Measurements from ENCODE around the gene KIAA1958. TPM values are rescaled to one million over a fixed set of nuclear protein-coding genes. Genes with fewer than 3 reads are reported as not detected.

The KIAA1958 gene
- total and polyA plus RNA-seq, 2 experiments from 2014 or later, result 9.4 to 41.7 TPM

GRCh38 chr9:112475318-112475717 is 11.3 kb upstream of the KIAA1958 start (continued):
- no peak for TF ChIP-seq ZNF462 (CRISPR knock-in tag; IDR thresholded peaks at IDR 0.05)
- no peak for TF ChIP-seq ZNF114 (CRISPR knock-in tag; IDR thresholded peaks at IDR 0.05)

GRCh38 chr9:112477330-112477729 is 9.3 kb upstream of the KIAA1958 start:
- H3K27me3 Mint-ChIP-seq (ENCODE audit: insufficient read depth, low read depth, poor library complexity), result peaks cover 5% of the 10 kb centered on the region
- H3K27me3 ChIP-seq (ENCODE audit: insufficient read depth), result no peaks in the 10 kb centered on the region
- no peaks in the 10 kb centered on the region for H4K20me1 ChIP-seq (replicated peaks; ENCODE audit: insufficient read depth)
- no peak overlapping the region for H3K27ac Mint-ChIP-seq
- H3F3A ChIP-seq (replicated peaks; ENCODE audit: low read depth), result no peaks in the 10 kb centered on the region
- H2AFZ ChIP-seq, result no peak overlapping the region
- no peak overlapping the region for H3K4me2 ChIP-seq
- H3K79me2 ChIP-seq (replicated peaks; ENCODE audit: insufficient read depth), result no peaks in the 10 kb centered on the region
- peaks cover 9% of the 10 kb centered on the region; the same call in 2 of the 3 replicates for H3K4me1 Mint-ChIP-seq
- H3K9me3 Mint-ChIP-seq, result peaks cover 15% of the 10 kb centered on the region
- H3K27ac ChIP-seq (ENCODE audit: low read depth), result no peak overlapping the region
- H3K4me3 Mint-ChIP-seq, result no peak overlapping the region
- peaks cover 15% of the 10 kb centered on the region for H3K4me1 ChIP-seq (ENCODE audit: insufficient read depth)
- no peak for ATAC-seq
- no peak for DNase-seq (ENCODE audit: low spot score)
- 0 out of 2 replicates have a peak, but pooled peaks cover 3% of the 10 kb centered on the region for H3K9me2 ChIP-seq (ENCODE audit: insufficient read depth)
- H3K36me3 Mint-ChIP-seq (ENCODE audit: low read depth), result peaks cover 36% of the 10 kb centered on the region
- H3K36me3 ChIP-seq (ENCODE audit: insufficient read depth), result peaks cover 3% of the 10 kb centered on the region; the same call in 1 of the 2 replicates
- H3K4me3 ChIP-seq, result no peak overlapping the region
- TF ChIP-seq POLR2AphosphoS5 (IDR thresholded peaks at IDR 0.05; ENCODE audit: low read depth) (no peak), NANOG (IDR thresholded peaks at IDR 0.05; ENCODE audit: borderline replicate concordance) (no peak), EZH2phosphoT487 (IDR thresholded peaks at IDR 0.05; ENCODE audit: unreplicated experiment) (no peak), ZNF331 (CRISPR knock-in tag; IDR thresholded peaks at IDR 0.05; ENCODE audit: low read depth) (no peak), ZNF462 (CRISPR knock-in tag; IDR thresholded peaks at IDR 0.05) (no peak), CREB1 (CRISPR knock-in tag; IDR thresholded peaks at IDR 0.05; ENCODE audit: low read depth) (no peak), JUNB (IDR thresholded peaks at IDR 0.05; ENCODE audit: unreplicated experiment) (no peak), EZH2 (IDR thresholded peaks at IDR 0.05; ENCODE audit: low read depth, unreplicated experiment) (no peak)
